Measurements from ENCODE around the gene SPTSSA.

Gene SPTSSA

DNA sequence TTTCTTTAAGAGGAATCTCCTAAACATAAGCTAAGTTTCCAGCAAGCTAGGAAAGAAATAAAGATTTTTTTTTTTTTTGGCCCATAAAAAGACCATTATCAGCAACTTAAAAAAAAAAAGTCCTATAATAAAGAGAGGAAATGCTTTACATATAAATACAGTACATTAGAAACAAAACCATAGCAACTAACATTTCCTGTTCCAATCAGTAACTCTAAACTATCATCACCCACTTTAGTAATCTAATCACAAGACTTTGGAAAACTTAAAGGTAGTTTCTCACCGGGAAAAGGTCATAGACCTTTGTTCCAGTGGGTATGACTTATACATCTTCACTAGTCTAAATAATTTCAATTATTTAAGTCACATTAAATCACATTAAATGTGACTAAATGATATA lies 11.1 kb downstream of the SPTSSA start:
- no peak for DNase-seq (ENCODE audit: extremely low spot score)
- ChIA-PET POLR2A (no interaction called here), CTCF (interaction anchor here (1.4 kb wide), 1 partner anchor 128 kb away, joined by 3 read pairs; no protein-coding TSS in a partner anchor)
- TF ChIP-seq, protein P1, sequence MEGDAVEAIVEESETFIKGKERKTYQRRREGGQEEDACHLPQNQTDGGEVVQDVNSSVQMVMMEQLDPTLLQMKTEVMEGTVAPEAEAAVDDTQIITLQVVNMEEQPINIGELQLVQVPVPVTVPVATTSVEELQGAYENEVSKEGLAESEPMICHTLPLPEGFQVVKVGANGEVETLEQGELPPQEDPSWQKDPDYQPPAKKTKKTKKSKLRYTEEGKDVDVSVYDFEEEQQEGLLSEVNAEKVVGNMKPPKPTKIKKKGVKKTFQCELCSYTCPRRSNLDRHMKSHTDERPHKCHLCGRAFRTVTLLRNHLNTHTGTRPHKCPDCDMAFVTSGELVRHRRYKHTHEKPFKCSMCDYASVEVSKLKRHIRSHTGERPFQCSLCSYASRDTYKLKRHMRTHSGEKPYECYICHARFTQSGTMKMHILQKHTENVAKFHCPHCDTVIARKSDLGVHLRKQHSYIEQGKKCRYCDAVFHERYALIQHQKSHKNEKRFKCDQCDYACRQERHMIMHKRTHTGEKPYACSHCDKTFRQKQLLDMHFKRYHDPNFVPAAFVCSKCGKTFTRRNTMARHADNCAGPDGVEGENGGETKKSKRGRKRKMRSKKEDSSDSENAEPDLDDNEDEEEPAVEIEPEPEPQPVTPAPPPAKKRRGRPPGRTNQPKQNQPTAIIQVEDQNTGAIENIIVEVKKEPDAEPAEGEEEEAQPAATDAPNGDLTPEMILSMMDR (IDR thresholded peaks at IDR 0.05; ENCODE audit: control extremely low read depth, extremely low read depth, low read depth, missing control alignments) = no peak

DNA sequence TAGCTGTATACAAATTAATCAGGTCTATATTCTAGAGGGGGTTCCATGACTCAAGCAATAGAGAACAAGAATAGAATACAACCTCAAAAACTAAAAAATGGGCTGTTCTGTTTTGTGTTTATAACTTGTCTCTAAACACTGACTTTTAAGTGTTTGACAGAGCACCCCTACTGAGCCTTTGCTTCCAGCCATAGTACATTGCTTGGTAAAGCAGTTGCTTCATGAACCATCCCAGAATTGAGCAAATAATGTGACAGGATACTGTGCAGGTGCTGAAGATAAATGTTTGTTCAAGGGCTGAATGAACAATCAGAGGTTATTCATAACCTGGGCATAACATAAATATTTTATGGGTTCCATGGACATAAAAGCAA lies 11.5 kb downstream of the SPTSSA start:
- TF ChIP-seq, protein P1 (IDR thresholded peaks at IDR 0.05; ENCODE audit: control extremely low read depth, extremely low read depth, low read depth, missing control alignments) = no peak
- no peak for DNase-seq (ENCODE audit: extremely low spot score)
- ChIA-PET CTCF (interaction anchor here (1.4 kb wide), 1 partner anchor 128 kb away, joined by 3 read pairs; no protein-coding TSS in a partner anchor), POLR2A (no interaction called here)

DNA sequence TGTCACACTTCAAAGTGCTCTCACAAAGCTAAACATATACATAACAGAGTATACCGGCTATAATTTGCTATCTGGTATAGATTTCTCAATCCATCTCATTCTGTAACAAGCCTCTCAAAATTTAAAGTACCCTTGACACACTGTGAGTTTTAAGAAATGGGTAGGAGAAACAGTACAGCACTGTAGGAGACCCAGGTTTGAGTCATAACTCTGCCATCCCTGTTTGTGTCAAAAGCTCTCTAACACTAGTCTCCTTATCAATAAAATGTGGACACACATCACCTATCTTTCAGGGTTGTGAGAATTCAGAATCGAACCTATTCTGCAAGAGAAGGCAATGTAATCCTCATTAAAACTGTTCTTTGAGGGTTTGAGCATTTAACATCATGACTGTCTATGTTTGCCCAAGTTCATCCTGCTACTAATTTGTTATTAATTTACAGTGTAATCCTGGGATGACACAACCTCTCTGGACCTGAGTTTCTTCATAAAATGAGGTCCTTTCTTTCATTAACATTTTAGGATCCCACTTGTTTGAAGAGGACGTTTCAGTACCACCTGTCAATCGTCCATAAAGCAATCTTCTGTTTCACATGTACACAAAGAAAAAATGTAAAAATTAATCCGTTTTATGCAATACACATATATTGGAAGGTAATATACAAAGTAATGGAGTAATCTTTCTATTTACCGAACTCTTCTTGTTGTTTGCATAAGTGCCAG lies 12.1 kb downstream of the SPTSSA start:
- POLR2A ChIA-PET = no interaction called here
- no peak for DNase-seq (ENCODE audit: extremely low spot score)
- CTCF ChIA-PET = interaction anchor here (1.3 to 1.4 kb wide), 2 partner anchors 16 to 127 kb away, joined by 3 read pairs; no protein-coding TSS in a partner anchor
- TF ChIP-seq, protein P1 (IDR thresholded peaks at IDR 0.05; ENCODE audit: control extremely low read depth, extremely low read depth, low read depth, missing control alignments) = no peak

DNA sequence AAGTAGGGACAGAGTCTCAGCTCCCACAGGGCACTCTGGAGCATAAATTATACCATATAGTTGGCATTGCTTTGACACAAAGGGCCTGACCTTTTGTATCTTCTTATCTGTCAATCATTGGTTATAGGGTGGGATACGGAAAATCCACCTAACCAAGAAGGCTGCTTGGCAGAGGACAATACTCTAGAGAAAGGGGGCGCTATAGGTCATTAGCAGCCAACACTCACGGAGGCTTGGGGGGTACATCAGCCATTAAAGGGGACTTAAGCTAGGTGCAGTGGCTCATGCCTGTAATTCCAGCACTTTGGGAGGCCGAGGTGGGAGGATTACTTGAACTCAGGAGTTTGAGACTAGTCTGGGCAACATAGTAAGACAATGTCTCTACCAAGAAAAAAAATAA lies 22.9 kb downstream of the SPTSSA start:
- DNase-seq (ENCODE audit: extremely low spot score) = no peak
- CTCF ChIA-PET = interaction anchor here (1.0 to 1.5 kb wide), 3 partner anchors 9 to 14 kb away, joined by 3 to 5 read pairs (median 4); no protein-coding TSS in a partner anchor
- POLR2A ChIA-PET = no interaction called here
- TF ChIP-seq, protein P1 (IDR thresholded peaks at IDR 0.05; ENCODE audit: control extremely low read depth, extremely low read depth, low read depth, missing control alignments) = no peak

DNA sequence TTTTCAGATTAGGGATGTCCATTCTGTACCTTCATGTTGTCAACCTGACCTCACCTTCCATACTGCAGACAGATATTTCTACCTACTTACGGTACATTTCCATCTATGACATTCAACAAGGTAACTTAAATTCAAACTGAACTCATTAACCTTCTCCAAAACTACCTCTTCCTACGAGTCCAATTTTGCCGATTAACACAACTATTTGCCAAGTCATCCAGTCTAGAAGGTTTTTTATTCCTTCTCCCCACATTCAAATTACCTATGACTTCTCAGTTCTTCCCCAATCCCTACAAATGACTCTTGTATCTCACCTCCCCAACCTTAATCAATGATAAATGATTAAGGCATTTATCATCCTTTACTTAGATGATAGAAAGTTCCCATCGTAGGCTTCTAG lies 23.6 kb downstream of the SPTSSA start:
- TF ChIP-seq, protein P1 (IDR thresholded peaks at IDR 0.05; ENCODE audit: control extremely low read depth, extremely low read depth, low read depth, missing control alignments) = no peak
- ChIA-PET POLR2A (no interaction called here), CTCF (interaction anchor here (1.0 kb wide), 2 partner anchors 9 to 22 kb away, joined by 3 read pairs; no protein-coding TSS in a partner anchor)
- no peak for DNase-seq (ENCODE audit: extremely low spot score)

DNA sequence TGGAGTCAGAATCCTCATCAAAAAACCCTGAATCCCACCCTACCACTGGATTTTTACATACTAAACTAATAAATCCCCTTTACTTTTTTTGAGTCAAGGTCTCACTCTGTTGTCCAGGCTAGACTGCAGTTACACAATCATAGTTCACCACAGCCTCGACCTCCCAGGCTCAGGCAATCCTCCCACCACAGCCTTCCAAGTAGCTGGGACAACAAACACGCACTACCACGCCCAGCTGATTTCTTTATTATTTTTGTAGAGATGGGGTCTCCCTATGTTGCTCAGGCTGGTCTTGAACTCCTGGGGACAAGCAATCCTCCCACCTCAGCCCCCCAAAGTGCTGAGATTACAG lies 24.3 kb downstream of the SPTSSA start:
- DNase-seq (ENCODE audit: extremely low spot score) = no peak
- TF ChIP-seq, protein P1 (IDR thresholded peaks at IDR 0.05; ENCODE audit: control extremely low read depth, extremely low read depth, low read depth, missing control alignments) = no peak
- CTCF ChIA-PET = interaction anchor here (1.0 to 1.1 kb wide), 2 partner anchors 15 to 22 kb away, joined by 3 read pairs; no protein-coding TSS in a partner anchor
- POLR2A ChIA-PET = no interaction called here

All from GM10248 (cell line).